HG03039 (cell line): ENCODE data around the gene DNAJB12.
"Not testable (repeated sequence)": the region's sequence is repeated elsewhere in the genome, so short reads cannot be mapped to it uniquely, and the experiment has no call there.

Experiments
- ATAC-seq: cut with Tn5 transposase; IDR thresholded peaks from one replicate; pipeline ENCODE4 v1.9.1; 2021; ENCODE audit warnings: mild to moderate bottlenecking, moderate library complexity; ENCODE audit not compliant: unreplicated experiment

DNAJB12 gene

GRCh38 chr10:72297281-72297804 lies 57.4 kb downstream of the DNAJB12 start:
- ATAC-seq = peak; percentile 42

- ATAC-seq = not testable (repeated sequence)
These were observed 57.9 kb downstream of the DNAJB12 start for GRCh38 chr10:72296829-72297280.

GRCh38 chr10:72295330-72295910 lies 59.3 kb downstream of the DNAJB12 start:
- ATAC-seq = no peak

GRCh38 chr10:72292223-72292691 lies 62.5 kb downstream of the DNAJB12 start:
- ATAC-seq = no peak

- no peak for ATAC-seq
These were observed 63.6 kb downstream of the DNAJB12 start for GRCh38 chr10:72291019-72291532.

GRCh38 chr10:72285972-72286521 lies 68.7 kb downstream of the DNAJB12 start:
- ATAC-seq = no peak

GRCh38 chr10:72283131-72283530 lies 71.6 kb downstream of the DNAJB12 start:
- ATAC-seq = no peak
